Astrocyte (in vitro differentiated cells and primary cell): Measurements from ENCODE around the gene KARS1. TPM values are rescaled to one million over a fixed set of nuclear protein-coding genes. Genes with fewer than 3 reads are reported as not detected.

Source experiments
- DNase-seq: peaks from one replicate; pipeline ENCODE4 v3.0.0-alpha.2; 2010; ENCODE audit warnings: low read depth
- FAIRE-seq: peaks from 2 replicates; lab custom pipeline; 2011; peaks lifted over from hg19 to GRCh38; lab: Jason Lieb, UNC
- H2AFZ ChIP-seq: 2 replicates; pipeline ENCODE4 v1.6.0; 2012; ENCODE audit warnings: low read depth, low read length, inconsistent platforms
- H3K27ac ChIP-seq: 2 replicates; pipeline ENCODE4 v1.5.1; 2011; ENCODE audit warnings: low read depth, low read length, inconsistent platforms
- H3K27me3 ChIP-seq: 2 replicates; pipeline ENCODE4 v1.6.0; 2011; ENCODE audit warnings: low read length, inconsistent platforms; ENCODE audit not compliant: insufficient read depth
- H3K36me3 ChIP-seq: 2 replicates; pipeline ENCODE4 v1.5.1; 2011; ENCODE audit warnings: low read length, inconsistent platforms; ENCODE audit not compliant: insufficient read depth
- H3K4me1 ChIP-seq: 2 replicates; pipeline ENCODE4 v1.5.1; 2011; ENCODE audit warnings: low read length, inconsistent platforms; ENCODE audit not compliant: insufficient read depth
- H3K4me2 ChIP-seq: 2 replicates; pipeline ENCODE4 v1.6.0; 2012; ENCODE audit warnings: low read length, inconsistent platforms
- H3K4me3 ChIP-seq: 2 replicates; pipeline ENCODE4 v1.5.1; 2011; ENCODE audit warnings: low read depth, mild to moderate bottlenecking, low read length, inconsistent platforms; ENCODE audit not compliant: insufficient read depth
- H3K79me2 ChIP-seq: 2 replicates; pipeline ENCODE4 v1.6.0; 2012; ENCODE audit warnings: mild to moderate bottlenecking, low read length, inconsistent platforms; ENCODE audit not compliant: insufficient read depth
- H3K9ac ChIP-seq: 2 replicates; pipeline ENCODE4 v1.6.0; 2012; ENCODE audit warnings: mild to moderate bottlenecking, low read length, inconsistent platforms
- H3K9me3 ChIP-seq: 2 replicates; pipeline ENCODE4 v1.5.1; 2012; ENCODE audit warnings: low read depth, mild to moderate bottlenecking, low read length, inconsistent platforms; ENCODE audit not compliant: insufficient read depth
- H4K20me1 ChIP-seq: 2 replicates; pipeline ENCODE4 v1.6.0; 2012; ENCODE audit warnings: low read length, inconsistent platforms; ENCODE audit not compliant: insufficient read depth
- H3K27ac Mint-ChIP-seq: one replicate; pipeline ENCODE4 v1.8.0; 2021; ENCODE audit warnings: mild to moderate bottlenecking, mixed read lengths; ENCODE audit not compliant: unreplicated experiment
- H3K27me3 Mint-ChIP-seq: one replicate; pipeline ENCODE4 v1.8.0; 2021; ENCODE audit warnings: low read depth, mixed read lengths; ENCODE audit not compliant: unreplicated experiment
- H3K36me3 Mint-ChIP-seq: one replicate; pipeline ENCODE4 v1.8.0; 2021; ENCODE audit warnings: low read depth, mixed read lengths; ENCODE audit not compliant: unreplicated experiment
- H3K4me1 Mint-ChIP-seq: one replicate; pipeline ENCODE4 v1.8.0; 2021; ENCODE audit warnings: low read depth, mixed read lengths; ENCODE audit not compliant: unreplicated experiment
- H3K4me3 Mint-ChIP-seq: one replicate; pipeline ENCODE4 v1.8.0; 2021; ENCODE audit warnings: mild to moderate bottlenecking, moderate library complexity, mixed read lengths; ENCODE audit not compliant: unreplicated experiment
- H3K9me3 Mint-ChIP-seq: one replicate; pipeline ENCODE4 v1.8.0; 2021; ENCODE audit warnings: mild to moderate bottlenecking, mixed read lengths; ENCODE audit not compliant: unreplicated experiment
- CTCF ChIP-seq: IDR thresholded peaks from 2 replicates; pipeline ENCODE4 v1.5.1; 2011; ENCODE audit warnings: low read depth, mild to moderate bottlenecking, inconsistent platforms, low read length, moderate library complexity; ENCODE audit not compliant: insufficient read depth
- EZH2 ChIP-seq: IDR thresholded peaks from 2 replicates; pipeline ENCODE4 v1.6.1; 2012; ENCODE audit warnings: mild to moderate bottlenecking, low read length, inconsistent platforms; ENCODE audit not compliant: insufficient read depth
- total RNA-seq: library from RNA; stranded (reverse); gene quantifications from 2 replicates; pipeline ENCODE4 v1.2.1, GENCODE V29; 2021

Gene KARS1
- total RNA-seq, 1 donor from 2014 or later: 155 TPM

GRCh38 chr16:75624921-75625334 is 22.5 kb downstream of the KARS1 start:
- Histone ChIP-seq H3K9ac (no peak overlapping the region), H3K4me3 (no peak overlapping the region), H2AFZ (no peak overlapping the region), H3K4me2 (no peak overlapping the region), H4K20me1 (no peaks in the 10 kb centered on the region), H3K27me3 (no peaks in the 10 kb centered on the region), H3K27ac (no peak overlapping the region), H3K9me3 (no peaks in the 10 kb centered on the region), H3K4me1 (peaks cover 6% of the 10 kb centered on the region), H3K79me2 (peaks cover 12% of the 10 kb centered on the region), H3K36me3 (peaks cover 37% of the 10 kb centered on the region)
- FAIRE-seq: no peak
- peak; percentile 62 for DNase-seq
- Mint-ChIP-seq H3K27ac (peak overlapping the region; percentile 59), H3K9me3 (peaks cover 2% of the 10 kb centered on the region), H3K4me1 (peaks cover 15% of the 10 kb centered on the region), H3K27me3 (no peaks in the 10 kb centered on the region), H3K4me3 (no peak overlapping the region), H3K36me3 (peaks cover 23% of the 10 kb centered on the region)
- no peak for TF ChIP-seq CTCF
- no peak for TF ChIP-seq EZH2

- H2AFZ ChIP-seq: peak within 1 kb of the TSS; percentile 81
- TF ChIP-seq CTCF (no peak), EZH2 (no peak)
- no peaks in the 10 kb centered on the region for H3K9me3 Mint-ChIP-seq
- no peaks in the 10 kb centered on the region for H3K27me3 Mint-ChIP-seq
- no peaks in the 10 kb centered on the region for H3K27me3 ChIP-seq
- peaks cover 9% of the 10 kb centered on the region for H3K4me1 Mint-ChIP-seq
- peak within 1 kb of the TSS; percentile 95 for H3K9ac ChIP-seq
- H3K27ac ChIP-seq: peak within 1 kb of the TSS; percentile 89
- H3K36me3 ChIP-seq: peaks cover 31% of the 10 kb centered on the region
- H3K79me2 ChIP-seq: peaks cover 12% of the 10 kb centered on the region
- H3K4me1 ChIP-seq: peaks cover 6% of the 10 kb centered on the region
- peak within 1 kb of the TSS; percentile 77 for H3K4me3 ChIP-seq
- H3K4me3 Mint-ChIP-seq: peak within 1 kb of the TSS; percentile 94
- H3K9me3 ChIP-seq: no peaks in the 10 kb centered on the region
- H4K20me1 ChIP-seq: no peaks in the 10 kb centered on the region
- peak; percentile 97 for DNase-seq
- peak within 1 kb of the TSS; percentile 97 for H3K27ac Mint-ChIP-seq
- FAIRE-seq: no peak
- peak within 1 kb of the TSS; percentile 91 for H3K4me2 ChIP-seq
- H3K36me3 Mint-ChIP-seq: peaks cover 24% of the 10 kb centered on the region
Measured at GRCh38 chr16:75622761-75623605, 24.5 kb downstream of the KARS1 start, which contains the start of gene ADAT1. ADAT1 (minus strand) TSS chr16:75623281; CDS start chr16:75620799, 2,482 bp downstream.

- Mint-ChIP-seq H3K27ac (no peak overlapping the region), H3K36me3 (peaks cover 22% of the 10 kb centered on the region), H3K9me3 (no peaks in the 10 kb centered on the region), H3K4me1 (peaks cover 8% of the 10 kb centered on the region), H3K4me3 (peak overlapping the region; percentile 94), H3K27me3 (no peaks in the 10 kb centered on the region)
- TF ChIP-seq EZH2 (no peak), CTCF (peak; percentile 20)
- no peak overlapping the region for H2AFZ ChIP-seq
- peaks cover 12% of the 10 kb centered on the region for H3K79me2 ChIP-seq
- no peaks in the 10 kb centered on the region for H3K9me3 ChIP-seq
- no peak for DNase-seq
- H3K36me3 ChIP-seq: peaks cover 27% of the 10 kb centered on the region
- H4K20me1 ChIP-seq: no peaks in the 10 kb centered on the region
- H3K4me2 ChIP-seq: peak overlapping the region; percentile 91
- no peak overlapping the region for H3K27ac ChIP-seq
- no peak overlapping the region for H3K4me3 ChIP-seq
- peaks cover 6% of the 10 kb centered on the region for H3K4me1 ChIP-seq
- no peaks in the 10 kb centered on the region for H3K27me3 ChIP-seq
- FAIRE-seq: no peak
- H3K9ac ChIP-seq: no peak overlapping the region
Measured at GRCh38 chr16:75621170-75621477, 26.3 kb downstream of the KARS1 start.
